SK-N-SH treated with all-trans-retinoic acid at 6 μM for 48 hours (cell line): ENCODE data around the gene FOXN3.

Experiments used
- ATAC-seq: fragments of 200-7000 bp; cut with Tn5 transposase; 3 replicates; pipeline ENCODE4 v1.9.1; 2020; ENCODE audit warnings: mild to moderate bottlenecking, moderate library complexity
- BACH2 ChIP-seq: fragments of 250-450 bp; sonication (Bioruptor Pico); IDR thresholded peaks from 2 replicates; pipeline ENCODE4 v1.9.0; 2021; ENCODE audit warnings: mild to moderate bottlenecking, borderline replicate concordance
- CREB5 ChIP-seq: fragments of 250-450 bp; sonication (Bioruptor Pico); IDR thresholded peaks from 2 replicates; pipeline ENCODE4 v1.5.1; 2020; ENCODE audit warnings: low read depth, mild to moderate bottlenecking, moderate library complexity
- CSDC2 ChIP-seq: fragments of 250-450 bp; sonication (Bioruptor Pico); IDR thresholded peaks from 2 replicates; pipeline ENCODE4 v1.5.0; 2020; ENCODE audit warnings: mild to moderate bottlenecking, moderate library complexity
- CSRNP3 ChIP-seq: fragments of 250-450 bp; sonication (Bioruptor Pico); IDR thresholded peaks from 2 replicates; pipeline ENCODE4 v1.5.1; 2021; ENCODE audit warnings: mild to moderate bottlenecking, moderate library complexity
- ESRRG ChIP-seq: fragments of 250-450 bp; sonication (Bioruptor Pico); IDR thresholded peaks from 2 replicates; pipeline ENCODE4 v1.6.1; 2021; ENCODE audit warnings: mild to moderate bottlenecking
- GLIS3 ChIP-seq: fragments of 250-450 bp; sonication (Bioruptor Pico); IDR thresholded peaks from 2 replicates; pipeline ENCODE4 v1.5.0; 2020; ENCODE audit warnings: mild to moderate bottlenecking, moderate library complexity
- PATZ1 ChIP-seq: fragments of 250-450 bp; sonication (Bioruptor Pico); IDR thresholded peaks from 2 replicates; pipeline ENCODE4 v1.8.0; 2020; ENCODE audit warnings: mild to moderate bottlenecking, moderate library complexity, borderline replicate concordance
- POU6F1 ChIP-seq: fragments of 250-450 bp; sonication (Bioruptor Pico); IDR thresholded peaks from 2 replicates; pipeline ENCODE4 v1.8.0; 2021; ENCODE audit warnings: low read depth, mild to moderate bottlenecking, moderate library complexity, borderline replicate concordance
- PPARA ChIP-seq: fragments of 250-450 bp; sonication (Bioruptor Pico); IDR thresholded peaks from 2 replicates; pipeline ENCODE4 v1.5.0; 2020; ENCODE audit warnings: mild to moderate bottlenecking, borderline replicate concordance
- RARB ChIP-seq: fragments of 250-450 bp; sonication (Bioruptor Pico); IDR thresholded peaks from 2 replicates; pipeline ENCODE4 v1.8.0; 2021; ENCODE audit warnings: mild to moderate bottlenecking, moderate library complexity
- SNAI2 ChIP-seq: fragments of 250-450 bp; sonication (Bioruptor Pico); IDR thresholded peaks from 2 replicates; pipeline ENCODE4 v1.5.0; 2020; ENCODE audit warnings: mild to moderate bottlenecking, moderate library complexity
- TCF4 ChIP-seq: fragments of 250-450 bp; sonication (Bioruptor Pico); IDR thresholded peaks from 2 replicates; pipeline ENCODE4 v1.8.0; 2021; ENCODE audit warnings: mild to moderate bottlenecking, moderate library complexity, borderline replicate concordance
- TOX ChIP-seq: fragments of 250-450 bp; sonication (Bioruptor Pico); IDR thresholded peaks from 2 replicates; pipeline ENCODE4 v1.8.0; 2021; ENCODE audit warnings: mild to moderate bottlenecking, moderate library complexity, borderline replicate concordance
- TSHZ2 ChIP-seq: fragments of 250-450 bp; sonication (Bioruptor Pico); IDR thresholded peaks from 2 replicates; pipeline ENCODE4 v1.5.0; 2020; ENCODE audit warnings: mild to moderate bottlenecking, moderate library complexity
- ZFP30 ChIP-seq: fragments of 450-650 bp; formaldehyde crosslinking; IDR thresholded peaks from 2 replicates; pipeline ENCODE4 v1.5.0; 2022; ENCODE audit warnings: mild to moderate bottlenecking, moderate library complexity
- ZNF565 ChIP-seq: fragments of 450-650 bp; formaldehyde crosslinking; conservative IDR thresholded peaks from 2 replicates; pipeline ENCODE4 v1.5.0; 2020; ENCODE audit warnings: low read depth, mild to moderate bottlenecking, moderate library complexity
- ZNF8 ChIP-seq: fragments of 450-650 bp; formaldehyde crosslinking; IDR thresholded peaks from 2 replicates; pipeline ENCODE4 v1.5.0; 2020; ENCODE audit warnings: mild to moderate bottlenecking, moderate library complexity

Gene FOXN3

GRCh38 chr14:89312932-89313331, 104.1 kb downstream of the FOXN3 start (continued):
- TF ChIP-seq TCF4 (CRISPR knock-in tag) (no peak), ZFP30 (no peak), POU6F1 (no peak), CSRNP3 (no peak), ZNF565 (no peak), CREB5 (no peak)

- TF ChIP-seq TOX (CRISPR knock-in tag) (no peak), PPARA (CRISPR knock-in tag) (no peak), GLIS3 (no peak), PATZ1 (CRISPR knock-in tag) (no peak), CREB5 (no peak), TSHZ2 (no peak), CSRNP3 (no peak), TCF4 (CRISPR knock-in tag) (no peak), ZNF8 (CRISPR knock-in tag) (no peak), BACH2 (CRISPR knock-in tag) (no peak), ESRRG (CRISPR knock-in tag) (no peak), RARB (CRISPR knock-in tag) (no peak), ZFP30 (no peak), SNAI2 (CRISPR knock-in tag) (no peak)
- no peak for ATAC-seq
Observed at GRCh38 chr14:89310211-89310610, 106.8 kb downstream of the FOXN3 start.

- ATAC-seq: no peak
- TF ChIP-seq CSRNP3: no peak
- no peak for TF ChIP-seq TSHZ2
- no peak for TF ChIP-seq SNAI2 (CRISPR knock-in tag)
- no peak for TF ChIP-seq ZNF565
- TF ChIP-seq PPARA (CRISPR knock-in tag): no peak
- TF ChIP-seq POU6F1: no peak
- no peak for TF ChIP-seq CSDC2 (CRISPR knock-in tag)
- no peak for TF ChIP-seq TCF4 (CRISPR knock-in tag)
- TF ChIP-seq, all 23 proteins: peak for 0
Observed at GRCh38 chr14:89309670-89310177, 107.3 kb downstream of the FOXN3 start.
